ENCODE results near the gene NDUFA13.

The NDUFA13 gene

DNA sequence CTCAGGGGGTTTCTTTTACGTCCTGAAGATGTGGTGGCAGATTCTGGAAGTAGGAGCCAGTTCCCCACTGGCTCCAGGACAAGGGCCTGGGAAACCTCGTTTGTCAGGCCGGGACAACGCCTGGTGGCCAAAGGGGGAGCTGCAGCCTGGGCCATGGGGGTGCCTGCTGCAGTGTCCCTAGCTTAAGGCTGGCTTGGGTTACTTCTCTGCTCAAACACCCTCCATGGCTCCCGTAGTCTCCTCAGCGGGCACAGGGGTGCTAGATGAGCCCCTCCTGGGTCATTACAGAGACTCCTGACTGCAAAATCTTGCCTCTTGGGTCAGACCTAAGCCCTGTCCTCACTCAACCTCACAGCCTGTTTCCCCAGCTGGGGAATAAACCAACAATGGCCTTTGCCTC is 36.8 kb downstream of the NDUFA13 start:
- no peak overlapping the region for H3K4me3 ChIP-seq (ENCODE audit: low read depth, low read length)
- H3K4me1 ChIP-seq (ENCODE audit: control insufficient read depth, insufficient read depth, low read length), result no peaks in the 10 kb centered on the region
- no peak overlapping the region for H3K27ac ChIP-seq (ENCODE audit: extremely low read depth, low read depth, low read length)
- ChIA-PET POLR2A (no interaction called here), CTCF (interaction anchor here (0.6 to 7.0 kb wide), 15 partner anchors 10 to 407 kb away, joined by 3 to 75 read pairs (median 4); partner anchors contain the start of gene YJEFN3)
- no peaks in the 10 kb centered on the region for H3K9me3 ChIP-seq (ENCODE audit: control insufficient read depth, insufficient read depth, low read depth, low read length)
- TF ChIP-seq, protein P1, sequence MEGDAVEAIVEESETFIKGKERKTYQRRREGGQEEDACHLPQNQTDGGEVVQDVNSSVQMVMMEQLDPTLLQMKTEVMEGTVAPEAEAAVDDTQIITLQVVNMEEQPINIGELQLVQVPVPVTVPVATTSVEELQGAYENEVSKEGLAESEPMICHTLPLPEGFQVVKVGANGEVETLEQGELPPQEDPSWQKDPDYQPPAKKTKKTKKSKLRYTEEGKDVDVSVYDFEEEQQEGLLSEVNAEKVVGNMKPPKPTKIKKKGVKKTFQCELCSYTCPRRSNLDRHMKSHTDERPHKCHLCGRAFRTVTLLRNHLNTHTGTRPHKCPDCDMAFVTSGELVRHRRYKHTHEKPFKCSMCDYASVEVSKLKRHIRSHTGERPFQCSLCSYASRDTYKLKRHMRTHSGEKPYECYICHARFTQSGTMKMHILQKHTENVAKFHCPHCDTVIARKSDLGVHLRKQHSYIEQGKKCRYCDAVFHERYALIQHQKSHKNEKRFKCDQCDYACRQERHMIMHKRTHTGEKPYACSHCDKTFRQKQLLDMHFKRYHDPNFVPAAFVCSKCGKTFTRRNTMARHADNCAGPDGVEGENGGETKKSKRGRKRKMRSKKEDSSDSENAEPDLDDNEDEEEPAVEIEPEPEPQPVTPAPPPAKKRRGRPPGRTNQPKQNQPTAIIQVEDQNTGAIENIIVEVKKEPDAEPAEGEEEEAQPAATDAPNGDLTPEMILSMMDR (tag by site-specific recombination; IDR thresholded peaks at IDR 0.05), result peak; percentile 17; the same call in 1 of the 2 replicates
- no peak for TF ChIP-seq ZNF514 (tag by site-specific recombination; IDR thresholded peaks at IDR 0.05)
- TF ChIP-seq MYNN (tag by site-specific recombination; IDR thresholded peaks at IDR 0.05; ENCODE audit: borderline replicate concordance), result no peak
- no peak for TF ChIP-seq ZNF223 (tag by site-specific recombination; IDR thresholded peaks at IDR 0.05)
- no peak for TF ChIP-seq ZNF521 (tag by site-specific recombination; IDR thresholded peaks at IDR 0.05)
- no peak for TF ChIP-seq BCL6B (tag by site-specific recombination; IDR thresholded peaks at IDR 0.05)
- no peak for TF ChIP-seq ZBTB10 (tag by site-specific recombination; IDR thresholded peaks at IDR 0.05)
- TF ChIP-seq ZNF16 (tag by site-specific recombination; IDR thresholded peaks at IDR 0.05; ENCODE audit: low read depth), result peak; percentile 66; the same call in 1 of the 2 replicates
- H3K36me3 ChIP-seq (ENCODE audit: control insufficient read depth in 2 of 2, insufficient read depth in 1 of 2, low read length in 2 of 2), result no peaks in the 10 kb centered on the region

DNA sequence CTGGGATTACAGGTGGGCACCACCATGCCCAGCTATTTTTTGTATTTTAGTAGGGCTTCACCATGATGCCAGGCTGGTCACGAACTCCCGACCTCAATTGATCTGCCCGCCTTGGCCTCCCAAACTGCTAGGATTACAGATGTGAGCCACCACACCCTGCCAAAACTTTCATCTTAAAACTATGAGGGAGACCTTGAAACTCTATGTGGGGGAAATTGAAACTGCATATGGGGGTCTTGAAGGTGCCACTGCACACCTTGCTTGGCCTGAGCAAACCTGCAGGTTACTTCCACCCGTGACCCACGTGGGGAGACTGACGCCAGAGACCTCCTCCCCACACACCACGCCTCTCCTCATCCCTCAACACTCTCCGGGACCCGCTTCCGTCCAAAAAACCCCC is 37.6 kb downstream of the NDUFA13 start:
- ChIA-PET POLR2A (interaction anchor here (0.6 to 1.1 kb wide), 2 partner anchors 22 to 191 kb away, joined by 3 to 7 read pairs; no protein-coding TSS in a partner anchor), CTCF (interaction anchor here (0.5 to 7.0 kb wide), 24 partner anchors 9 to 706 kb away, joined by 3 to 75 read pairs (median 4); partner anchors contain the start of genes NDUFA13 and YJEFN3)
- Histone ChIP-seq H3K27ac (ENCODE audit: extremely low read depth, low read depth, low read length) (no peak overlapping the region), H3K4me3 (ENCODE audit: low read depth, low read length) (no peak overlapping the region), H3K36me3 (ENCODE audit: control insufficient read depth in 2 of 2, insufficient read depth in 1 of 2, low read length in 2 of 2) (no peaks in the 10 kb centered on the region), H3K9me3 (ENCODE audit: control insufficient read depth, insufficient read depth, low read depth, low read length) (no peaks in the 10 kb centered on the region), H3K4me1 (ENCODE audit: control insufficient read depth, insufficient read depth, low read length) (no peaks in the 10 kb centered on the region)
- TF ChIP-seq, protein P2, sequence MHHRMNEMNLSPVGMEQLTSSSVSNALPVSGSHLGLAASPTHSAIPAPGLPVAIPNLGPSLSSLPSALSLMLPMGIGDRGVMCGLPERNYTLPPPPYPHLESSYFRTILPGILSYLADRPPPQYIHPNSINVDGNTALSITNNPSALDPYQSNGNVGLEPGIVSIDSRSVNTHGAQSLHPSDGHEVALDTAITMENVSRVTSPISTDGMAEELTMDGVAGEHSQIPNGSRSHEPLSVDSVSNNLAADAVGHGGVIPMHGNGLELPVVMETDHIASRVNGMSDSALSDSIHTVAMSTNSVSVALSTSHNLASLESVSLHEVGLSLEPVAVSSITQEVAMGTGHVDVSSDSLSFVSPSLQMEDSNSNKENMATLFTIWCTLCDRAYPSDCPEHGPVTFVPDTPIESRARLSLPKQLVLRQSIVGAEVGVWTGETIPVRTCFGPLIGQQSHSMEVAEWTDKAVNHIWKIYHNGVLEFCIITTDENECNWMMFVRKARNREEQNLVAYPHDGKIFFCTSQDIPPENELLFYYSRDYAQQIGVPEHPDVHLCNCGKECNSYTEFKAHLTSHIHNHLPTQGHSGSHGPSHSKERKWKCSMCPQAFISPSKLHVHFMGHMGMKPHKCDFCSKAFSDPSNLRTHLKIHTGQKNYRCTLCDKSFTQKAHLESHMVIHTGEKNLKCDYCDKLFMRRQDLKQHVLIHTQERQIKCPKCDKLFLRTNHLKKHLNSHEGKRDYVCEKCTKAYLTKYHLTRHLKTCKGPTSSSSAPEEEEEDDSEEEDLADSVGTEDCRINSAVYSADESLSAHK (tag by site-specific recombination; IDR thresholded peaks at IDR 0.05), result peak; percentile 88
- TF ChIP-seq ZNF621 (tag by site-specific recombination; IDR thresholded peaks at IDR 0.05), result no peak
